ENCODE data around the gene SPAG9.

DNA sequence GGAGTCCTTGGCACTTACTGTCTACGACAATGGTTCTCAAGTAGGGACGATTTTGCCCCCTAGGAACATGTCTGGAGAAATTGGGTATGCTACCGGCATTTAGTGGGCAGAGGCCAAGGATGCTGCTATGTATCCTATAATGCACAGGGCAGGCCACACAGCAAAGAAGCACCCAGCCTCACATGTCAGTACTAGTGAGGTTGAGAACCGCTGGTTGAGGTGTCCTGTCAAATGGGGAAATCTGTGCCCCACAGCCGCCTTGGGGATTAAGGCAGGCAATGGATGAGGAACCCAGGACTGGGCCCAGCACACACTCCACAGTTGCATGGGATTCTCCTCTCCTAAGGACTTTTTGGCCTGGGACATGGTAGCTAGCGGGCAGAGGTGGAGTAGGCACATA is 167.8 kb downstream of the SPAG9 start:
- TF ChIP-seq ZFX (IDR thresholded peaks at IDR 0.05): no peak
- TF ChIP-seq, protein P1, sequence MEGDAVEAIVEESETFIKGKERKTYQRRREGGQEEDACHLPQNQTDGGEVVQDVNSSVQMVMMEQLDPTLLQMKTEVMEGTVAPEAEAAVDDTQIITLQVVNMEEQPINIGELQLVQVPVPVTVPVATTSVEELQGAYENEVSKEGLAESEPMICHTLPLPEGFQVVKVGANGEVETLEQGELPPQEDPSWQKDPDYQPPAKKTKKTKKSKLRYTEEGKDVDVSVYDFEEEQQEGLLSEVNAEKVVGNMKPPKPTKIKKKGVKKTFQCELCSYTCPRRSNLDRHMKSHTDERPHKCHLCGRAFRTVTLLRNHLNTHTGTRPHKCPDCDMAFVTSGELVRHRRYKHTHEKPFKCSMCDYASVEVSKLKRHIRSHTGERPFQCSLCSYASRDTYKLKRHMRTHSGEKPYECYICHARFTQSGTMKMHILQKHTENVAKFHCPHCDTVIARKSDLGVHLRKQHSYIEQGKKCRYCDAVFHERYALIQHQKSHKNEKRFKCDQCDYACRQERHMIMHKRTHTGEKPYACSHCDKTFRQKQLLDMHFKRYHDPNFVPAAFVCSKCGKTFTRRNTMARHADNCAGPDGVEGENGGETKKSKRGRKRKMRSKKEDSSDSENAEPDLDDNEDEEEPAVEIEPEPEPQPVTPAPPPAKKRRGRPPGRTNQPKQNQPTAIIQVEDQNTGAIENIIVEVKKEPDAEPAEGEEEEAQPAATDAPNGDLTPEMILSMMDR (IDR thresholded peaks at IDR 0.05 in 2 of 3, conservative IDR thresholded peaks at IDR 0.05 in 1 of 3; ENCODE audit: borderline replicate concordance in 1 of 3, insufficient read depth in 1 of 3, low read depth in 2 of 3, low read length in 2 of 3): no peak
